Body of pancreas (tissue), 4 donors: ENCODE results near the gene RASIP1.
"Not testable (repeated sequence)": the region's sequence is repeated elsewhere in the genome, so short reads cannot be mapped to it uniquely, and the experiment has no call there.

Experiments used
- POLR2A ChIP-seq, 3 donors: fragments of 450-650 bp; IDR thresholded peaks; one replicate each; pipeline ENCODE4 v1.6.1; 2016; ENCODE audit warnings: antibody characterized with exemption in 3 of 3, mild to moderate bottlenecking in 2 of 3
- TF ChIP-seq, protein P1 (sequence below), 7 experiments: fragments of 450-650 bp in 4 of 7; fragments of 200-600 bp in 3 of 7; sonication (generic) in 3 of 7; IDR thresholded peaks; one replicate each; pipeline ENCODE4 v1.5.1; 2016 to 2019; ENCODE audit warnings: antibody characterized with exemption in 7 of 7

DNA sequence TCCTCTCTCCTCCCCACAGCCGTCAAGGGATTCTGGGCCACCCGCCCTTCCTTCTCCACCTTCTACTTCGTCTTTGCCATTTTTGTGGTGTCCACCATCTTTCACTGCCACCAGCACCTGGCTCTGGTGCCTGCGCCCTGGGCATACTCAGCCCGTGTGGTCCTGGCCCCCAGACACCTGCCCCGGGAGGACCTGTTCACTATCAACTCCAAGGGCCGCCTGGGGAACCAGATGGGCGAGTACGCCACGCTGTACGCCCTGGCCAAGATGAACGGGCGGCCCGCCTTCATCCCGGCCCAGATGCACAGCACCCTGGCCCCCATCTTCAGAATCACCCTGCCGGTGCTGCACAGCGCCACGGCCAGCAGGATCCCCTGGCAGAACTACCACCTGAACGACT is 60.4 kb downstream of the RASIP1 start:
- TF ChIP-seq, protein P1, sequence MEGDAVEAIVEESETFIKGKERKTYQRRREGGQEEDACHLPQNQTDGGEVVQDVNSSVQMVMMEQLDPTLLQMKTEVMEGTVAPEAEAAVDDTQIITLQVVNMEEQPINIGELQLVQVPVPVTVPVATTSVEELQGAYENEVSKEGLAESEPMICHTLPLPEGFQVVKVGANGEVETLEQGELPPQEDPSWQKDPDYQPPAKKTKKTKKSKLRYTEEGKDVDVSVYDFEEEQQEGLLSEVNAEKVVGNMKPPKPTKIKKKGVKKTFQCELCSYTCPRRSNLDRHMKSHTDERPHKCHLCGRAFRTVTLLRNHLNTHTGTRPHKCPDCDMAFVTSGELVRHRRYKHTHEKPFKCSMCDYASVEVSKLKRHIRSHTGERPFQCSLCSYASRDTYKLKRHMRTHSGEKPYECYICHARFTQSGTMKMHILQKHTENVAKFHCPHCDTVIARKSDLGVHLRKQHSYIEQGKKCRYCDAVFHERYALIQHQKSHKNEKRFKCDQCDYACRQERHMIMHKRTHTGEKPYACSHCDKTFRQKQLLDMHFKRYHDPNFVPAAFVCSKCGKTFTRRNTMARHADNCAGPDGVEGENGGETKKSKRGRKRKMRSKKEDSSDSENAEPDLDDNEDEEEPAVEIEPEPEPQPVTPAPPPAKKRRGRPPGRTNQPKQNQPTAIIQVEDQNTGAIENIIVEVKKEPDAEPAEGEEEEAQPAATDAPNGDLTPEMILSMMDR (IDR thresholded peaks at IDR 0.05): not testable (repeated sequence)
- TF ChIP-seq POLR2A (IDR thresholded peaks at IDR 0.05): not testable (repeated sequence)
